ENCODE data around the gene MYOCD. TPM values are rescaled to one million over a fixed set of nuclear protein-coding genes. Genes with fewer than 3 reads are reported as not detected.

Gene MYOCD
- total and polyA plus RNA-seq, 4 donors, result 0.05 to 0.59 (median 0.23) TPM

GRCh38 chr17:12623220-12623848 lies 42.4 kb upstream of the MYOCD start:
- no peak overlapping the region for H3K27ac ChIP-seq (ENCODE audit: low read depth in 1 of 2, low read length in 2 of 2)
- no peaks in the 10 kb centered on the region for H3K9me3 ChIP-seq (ENCODE audit: control insufficient read depth in 4 of 4, low read length in 3 of 4)
- TF ChIP-seq ZBTB33 (IDR thresholded peaks at IDR 0.05) (no peak), RAD21 (IDR thresholded peaks at IDR 0.05) (no peak), YY1 (IDR thresholded peaks at IDR 0.05) (no peak), SP1 (IDR thresholded peaks at IDR 0.05) (no peak), FOXA2 (IDR thresholded peaks at IDR 0.05) (no peak), HNF4A (conservative IDR thresholded peaks at IDR 0.05) (no peak), RXRA (IDR thresholded peaks at IDR 0.05) (no peak), GABPA (IDR thresholded peaks at IDR 0.05 in 1 of 2, conservative IDR thresholded peaks at IDR 0.05 in 1 of 2) (no peak), ATF3 (IDR thresholded peaks at IDR 0.05) (no peak), HNF4G (IDR thresholded peaks at IDR 0.05) (no peak), TAF1 (conservative IDR thresholded peaks at IDR 0.05) (no peak), EGR1 (IDR thresholded peaks at IDR 0.05; ENCODE audit: low read depth in 2 of 2) (no peak)

GRCh38 chr17:12624211-12624610 lies 41.5 kb upstream of the MYOCD start:
- no peak for TF ChIP-seq NR2F2 (IDR thresholded peaks at IDR 0.05)
- TF ChIP-seq MAX (IDR thresholded peaks at IDR 0.05), result no peak
- TF ChIP-seq FOXA2 (IDR thresholded peaks at IDR 0.05), result no peak
- no peak for TF ChIP-seq TAF1 (conservative IDR thresholded peaks at IDR 0.05)
- no peak for TF ChIP-seq GABPA (IDR thresholded peaks at IDR 0.05 in 1 of 2, conservative IDR thresholded peaks at IDR 0.05 in 1 of 2)
- no peak for TF ChIP-seq JUND (IDR thresholded peaks at IDR 0.05)
- no peak for TF ChIP-seq RAD21 (IDR thresholded peaks at IDR 0.05)
- no peak for TF ChIP-seq HNF4G (IDR thresholded peaks at IDR 0.05)
- no peak for TF ChIP-seq RXRA (IDR thresholded peaks at IDR 0.05)
- TF ChIP-seq FOXA1 (IDR thresholded peaks at IDR 0.05), result no peak
- TF ChIP-seq REST (IDR thresholded peaks at IDR 0.05), result no peak
- Histone ChIP-seq H3K36me3 (ENCODE audit: control insufficient read depth in 4 of 4, insufficient read depth in 3 of 4, low read depth in 1 of 4, low read length in 3 of 4) (no peaks in the 10 kb centered on the region), H3K27me3 (ENCODE audit: control insufficient read depth in 4 of 4, insufficient read depth in 4 of 4, low read length in 3 of 4) (peaks cover 0 to 3% (median 2%) of the 10 kb centered on the region in 4 donors), H3K4me1 (ENCODE audit: control insufficient read depth in 4 of 4, insufficient read depth in 4 of 4, low read length in 3 of 4) (no peaks in the 10 kb centered on the region), H3K9me3 (ENCODE audit: control insufficient read depth in 4 of 4, low read length in 3 of 4) (no peaks in the 10 kb centered on the region), H3K9ac (ENCODE audit: low read depth in 1 of 2, low read length in 2 of 2) (no peak overlapping the region), H3K4me3 (ENCODE audit: low read depth in 1 of 3, low read length in 3 of 3) (no peak overlapping the region), H3K27ac (ENCODE audit: low read depth in 1 of 2, low read length in 2 of 2) (no peak overlapping the region)
- DNase-seq (ENCODE audit: low spot score), result no peak
- WGBS, result 86% methylated on average over 3 of the region's 3 CpGs

More at GRCh38 chr17:12623220-12623848, 42.4 kb upstream of the MYOCD start:
- Histone ChIP-seq H3K4me1 (ENCODE audit: control insufficient read depth in 4 of 4, insufficient read depth in 4 of 4, low read length in 3 of 4) (no peaks in the 10 kb centered on the region), H3K27me3 (ENCODE audit: control insufficient read depth in 4 of 4, insufficient read depth in 4 of 4, low read length in 3 of 4) (peaks cover 0 to 3% (median 2%) of the 10 kb centered on the region in 4 donors), H3K9ac (ENCODE audit: low read depth in 1 of 2, low read length in 2 of 2) (no peak overlapping the region), H3K4me3 (ENCODE audit: low read depth in 1 of 3, low read length in 3 of 3) (no peak overlapping the region), H3K36me3 (ENCODE audit: control insufficient read depth in 4 of 4, insufficient read depth in 3 of 4, low read depth in 1 of 4, low read length in 3 of 4) (no peaks in the 10 kb centered on the region)
- 67% methylated on average over 16 of the region's 16 CpGs for WGBS
- no peak for DNase-seq (ENCODE audit: low spot score)
